Measurements from ENCODE around the gene TMEM9. TPM values are rescaled to one million over a fixed set of nuclear protein-coding genes. Genes with fewer than 3 reads are reported as not detected.
A peak's percentile ranks its signal among the peaks of the same experiment; 100 is the strongest.

Gene TMEM9
- total and polyA plus RNA-seq, 9 of the 15 experiments (the other 6 are each of a cell fraction or from before 2014, with no cell fraction given): 30.4 to 107 (median 67.6) TPM

DNA sequence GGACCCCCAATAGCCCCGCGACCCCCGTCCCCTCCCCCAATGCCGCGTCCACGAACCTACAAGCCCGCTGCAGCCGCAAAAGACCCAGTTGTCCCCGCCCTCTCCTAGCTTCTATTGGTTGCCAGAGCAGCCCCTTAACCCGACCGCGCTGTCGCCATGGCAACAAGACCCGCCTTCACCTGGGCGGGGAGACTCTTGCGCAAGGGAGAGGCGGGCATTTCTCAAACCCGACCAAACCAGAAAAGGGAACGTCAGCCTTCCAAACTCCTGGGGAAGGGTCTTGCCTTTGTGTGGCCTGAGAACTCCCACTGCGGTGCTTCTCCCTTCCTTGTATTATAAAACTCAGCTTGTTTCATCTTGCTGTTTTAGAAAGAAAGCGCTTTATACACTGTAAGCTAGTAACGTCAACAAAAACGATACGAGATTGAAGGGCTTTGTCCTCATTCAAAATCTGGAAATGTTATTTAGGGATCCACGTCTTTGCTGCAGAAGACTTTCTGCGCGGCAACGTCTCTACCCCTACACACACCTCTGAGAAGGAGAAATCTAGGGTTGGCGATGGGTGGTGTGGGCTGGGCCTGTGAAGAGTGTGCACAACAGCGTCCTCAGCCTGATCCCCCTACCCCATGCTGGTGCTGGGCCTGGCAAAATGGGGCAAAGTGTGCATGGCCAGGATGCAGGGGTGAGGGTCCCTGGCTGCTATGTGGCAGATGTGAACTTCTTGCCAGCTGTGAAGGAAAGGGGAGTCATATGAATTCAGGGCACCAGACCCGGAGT, at the start of gene TMEM9 (continued):
- peak; percentile 60 for TF ChIP-seq JUND (IDR thresholded peaks at IDR 0.05; ENCODE audit: borderline replicate concordance, low read depth, low read length)
- TF ChIP-seq JUND (tag; IDR thresholded peaks at IDR 0.05; ENCODE audit: borderline replicate concordance, low read depth, low read length): peak; percentile 32; the same call in 1 of the 3 replicates
- TF ChIP-seq LEF1 (IDR thresholded peaks at IDR 0.05): peak; percentile 81
- peak in 1 of 2 experiments; percentile 26; a peak in 1 of 3 replicates for TF ChIP-seq CBX3 (IDR thresholded peaks at IDR 0.05; ENCODE audit: borderline replicate concordance in 1 of 2, low read length in 2 of 2)
- no peak for TF ChIP-seq ZNF717 (CRISPR knock-in tag; IDR thresholded peaks at IDR 0.05)
- peak; percentile 49 for TF ChIP-seq L3MBTL2 (IDR thresholded peaks at IDR 0.05)
- peak; percentile 73; the same call in 1 of the 2 replicates for TF ChIP-seq STAT6 (CRISPR knock-in tag; IDR thresholded peaks at IDR 0.05)
- no peak for TF ChIP-seq RBM14 (IDR thresholded peaks at IDR 0.05; ENCODE audit: borderline replicate concordance, insufficient read depth, low read depth, low read length)
- TF ChIP-seq FOXM1 (IDR thresholded peaks at IDR 0.05; ENCODE audit: low read depth): peak; percentile 26; the same call in 1 of the 2 replicates
- TF ChIP-seq FOXM1 (CRISPR knock-in tag; IDR thresholded peaks at IDR 0.05; ENCODE audit: low read depth): no peak
- peak; percentile 68 for TF ChIP-seq POLR2A (conservative IDR thresholded peaks at IDR 0.05)
- TF ChIP-seq ZNF609 (CRISPR knock-in tag; IDR thresholded peaks at IDR 0.05; ENCODE audit: borderline replicate concordance): 0 out of 2 replicates have a peak, but pooled peaks have one; percentile 54
- TF ChIP-seq BRD9 (IDR thresholded peaks at IDR 0.05; ENCODE audit: low read depth, partially characterized antibody): peak; percentile 89
- no peak for TF ChIP-seq POLR2AphosphoS2 (IDR thresholded peaks at IDR 0.05; ENCODE audit: low read length)
- TF ChIP-seq KDM5B (IDR thresholded peaks at IDR 0.05; ENCODE audit: insufficient replicate concordance, low read depth, low read length): peak; percentile 28
- peak; percentile 65 for TF ChIP-seq TBP (optimal IDR thresholded peaks at IDR 0.05; ENCODE audit: low read depth, low read length)
- peak; percentile 62; the same call in 1 of the 2 replicates for TF ChIP-seq CBX1 (IDR thresholded peaks at IDR 0.05; ENCODE audit: low read depth)
- TF ChIP-seq CREM (IDR thresholded peaks at IDR 0.05; ENCODE audit: low read depth): peak; percentile 69
- peak; percentile 65; the same call in 1 of the 2 replicates for TF ChIP-seq ZNF766 (CRISPR knock-in tag; conservative IDR thresholded peaks at IDR 0.05)
- 0 out of 4 replicates have a peak, but pooled peaks of 1 of the 2 experiments have one; percentile 59 for TF ChIP-seq MLX (CRISPR knock-in tag; conservative IDR thresholded peaks at IDR 0.05)

Data from K562 (cell line).